B cell (primary cell): ENCODE measurements around the gene KDM7A. TPM values are rescaled to one million over a fixed set of nuclear protein-coding genes. Genes with fewer than 3 reads are reported as not detected.
A peak's percentile ranks its signal among the peaks of the same experiment; 100 is the strongest.

Experiments
- ATAC-seq: fragments of 200-7000 bp; cut with Tn5 transposase; one replicate; pipeline ENCODE4 v1.10.0; 2021; ENCODE audit warnings: low read depth, mild to moderate bottlenecking, moderate number of reproducible peaks, moderate library complexity
- CTCF ChIA-PET: fragments of 350-600 bp; sonication (Branson Sonifier 250); formaldehyde crosslinking; loops from one replicate; lab custom pipeline; 2021; ENCODE audit warnings: antibody characterized with exemption, inconsistent platforms; lab: Charles Lee
- POLR2A ChIA-PET: fragments of 350-600 bp; sonication (Branson Sonifier 250); formaldehyde crosslinking; loops from one replicate; lab custom pipeline; 2021; ENCODE audit warnings: antibody characterized with exemption; lab: Charles Lee
- DNase-seq: peaks from one replicate; pipeline ENCODE4 v3.0.0; 2013
- H2AFZ ChIP-seq: 2 replicates; pipeline ENCODE4 v1.6.1; 2012; ENCODE audit warnings: mild to moderate bottlenecking, low read depth, low read length; ENCODE audit not compliant: insufficient read depth, poor library complexity, severe bottlenecking
- H3K27ac ChIP-seq, 2 donors: 1 replicate in 1 of 2; 2 replicates in 1 of 2; pipeline ENCODE4 v1.5.1; 2012 to 2013; ENCODE audit warnings: low read length in 2 of 2, mild to moderate bottlenecking in 2 of 2, moderate library complexity in 1 of 2
- H3K27me3 ChIP-seq, 4 experiments: fragments of 200-600 bp in 1 of 4; sonication (generic) in 1 of 4; replicated peaks in 1 of 4; 1 replicate in 2 of 4; 2 replicates in 2 of 4; pipeline versions ENCODE4 v1.6.1 to v1.7.0; 2013 to 2016; ENCODE audit warnings: low read length in 3 of 4, mild to moderate bottlenecking in 2 of 4, mixed read lengths in 1 of 4, moderate library complexity in 1 of 4; ENCODE audit not compliant: insufficient read depth in 4 of 4, control insufficient read depth in 3 of 4; ENCODE audit errors: control extremely low read depth in 1 of 4
- H3K36me3 ChIP-seq, 2 experiments: replicated peaks in 1 of 2; 1 replicate in 1 of 2; 2 replicates in 1 of 2; pipeline versions ENCODE4 v1.6.1 to v1.7.1; 2013; ENCODE audit warnings: low read length in 1 of 2; ENCODE audit not compliant: insufficient read depth in 2 of 2, control insufficient read depth in 1 of 2; ENCODE audit errors: control extremely low read depth in 1 of 2, extremely low read depth in 1 of 2
- H3K4me1 ChIP-seq, 2 donors: fragments of 200-600 bp in 1 of 2; sonication (generic) in 1 of 2; 1 replicate in 1 of 2; 2 replicates in 1 of 2; pipeline versions ENCODE4 v1.5.1 to v1.6.1; 2013 to 2017; ENCODE audit warnings: low read length in 2 of 2; ENCODE audit not compliant: control insufficient read depth in 2 of 2, insufficient read depth in 2 of 2
- H3K4me2 ChIP-seq: replicated peaks from 2 replicates; pipeline ENCODE3; 2012; ENCODE audit warnings: mild to moderate bottlenecking, low read depth, low read length; ENCODE audit not compliant: poor library complexity, severe bottlenecking
- H3K4me3 ChIP-seq, 5 experiments: fragments of 200-600 bp in 1 of 5; sonication (generic) in 1 of 5; 1 replicate in 3 of 5; 2 replicates in 2 of 5; pipeline versions ENCODE4 v1.5.1 to v1.7.0; 2011 to 2016; ENCODE audit warnings: low read length in 4 of 5, mild to moderate bottlenecking in 4 of 5, low read depth in 2 of 5, control low read depth in 1 of 5, moderate library complexity in 1 of 5; ENCODE audit not compliant: insufficient read depth in 1 of 5; ENCODE audit errors: control extremely low read depth in 1 of 5, extremely low read depth in 1 of 5
- H3K79me2 ChIP-seq: fragments of 200-600 bp; sonication (generic); one replicate; pipeline ENCODE4 v1.6.0; 2016; ENCODE audit warnings: low read length; ENCODE audit not compliant: control insufficient read depth, insufficient read depth
- H3K9ac ChIP-seq: fragments of 200-600 bp; sonication (generic); 2 replicates; pipeline ENCODE4 v1.6.1; 2017; ENCODE audit warnings: mild to moderate bottlenecking, low read length, moderate library complexity
- H3K9me3 ChIP-seq, 3 donors: one replicate each; pipeline versions ENCODE4 v1.6.1 to v1.7.1; 2013; ENCODE audit warnings: low read length in 2 of 3; ENCODE audit not compliant: control insufficient read depth in 2 of 3, insufficient read depth in 1 of 3; ENCODE audit errors: control extremely low read depth in 1 of 3
- H4K20me1 ChIP-seq: 2 replicates; pipeline ENCODE4 v1.6.0; 2012; ENCODE audit warnings: mild to moderate bottlenecking, low read length; ENCODE audit not compliant: insufficient read depth, control insufficient read depth, poor library complexity, severe bottlenecking
- H3K27ac Mint-ChIP-seq: one replicate; pipeline ENCODE4 v1.8.0; 2021; ENCODE audit warnings: mixed read lengths
- H3K27me3 Mint-ChIP-seq: one replicate; pipeline ENCODE4 v1.8.0; 2021; ENCODE audit warnings: mixed read lengths
- H3K4me1 Mint-ChIP-seq: one replicate; pipeline ENCODE4 v1.8.0; 2021; ENCODE audit warnings: mixed read lengths
- H3K4me3 Mint-ChIP-seq: one replicate; pipeline ENCODE4 v1.8.0; 2021; ENCODE audit warnings: mixed read lengths
- H3K9me3 Mint-ChIP-seq: one replicate; pipeline ENCODE4 v1.8.0; 2022; ENCODE audit warnings: mixed read lengths; ENCODE audit not compliant: insufficient read depth
- CTCF ChIP-seq: fragments of 200-600 bp; IDR thresholded peaks from one replicate; pipeline ENCODE4 v1.8.0; 2022; ENCODE audit warnings: antibody characterized with exemption, mild to moderate bottlenecking
- EZH2 ChIP-seq: IDR thresholded peaks from 2 replicates; pipeline ENCODE4 v1.6.1; 2012; ENCODE audit warnings: borderline replicate concordance, low read depth, mild to moderate bottlenecking, moderate library complexity, low read length; ENCODE audit not compliant: insufficient read depth, poor library complexity, severe bottlenecking
- WGBS: methylation state at CpG from one replicate; pipeline ENCODE4 v1.1.5; 2013; ENCODE audit warnings: missing lambda C conversion rate; ENCODE audit not compliant: insufficient coverage; 5-methylcytosine and 5-hydroxymethylcytosine counted together
- intact Hi-C: fragments of 100-400 bp; cut with micrococcal nuclease; formaldehyde crosslinking; loops from one replicate; pipeline ENCODE4 v1.10.0; 2022
- polyA plus RNA-seq: library from polyadenylated mRNA; depleted of rRNA; stranded (reverse); fragments of >200 nt; gene quantifications from 2 replicates; pipeline ENCODE4 v1.2.3, GENCODE V29; 2012
- total RNA-seq, 2 donors: library from RNA; stranded (reverse); fragments of 120-200 nt in 1 of 2; gene quantifications; 1 replicate in 1 of 2; 2 replicates in 1 of 2; pipeline versions ENCODE4 v1.2.3 to v1.2.4, GENCODE V29; 2013 to 2022

KDM7A gene
- total and polyA plus RNA-seq, 2 donors (not counting 1 experiment from before 2014, with no cell fraction given), result 16.1 to 50.8 TPM

- POLR2A ChIA-PET, result no interaction called here
- no peaks in the 10 kb centered on the region for H3K27me3 ChIP-seq
- Mint-ChIP-seq H3K27ac (no peak overlapping the region), H3K9me3 (peaks cover 11% of the 10 kb centered on the region), H3K27me3 (no peaks in the 10 kb centered on the region), H3K4me1 (peaks cover 6% of the 10 kb centered on the region), H3K4me3 (no peak overlapping the region)
- no peak overlapping the region for H2AFZ ChIP-seq
- intact Hi-C loops, result no loop called here
- ATAC-seq (no peak), DNase-seq (no peak)
- no CpG with 5 or more reads among the region's 2 CpGs for WGBS
- H3K36me3 ChIP-seq, result no peaks in the 10 kb centered on the region
- CTCF ChIA-PET, result no interaction called here
- H4K20me1 ChIP-seq, result no peaks in the 10 kb centered on the region
- no peak overlapping the region for H3K4me3 ChIP-seq
- H3K9ac ChIP-seq, result no peak overlapping the region
- H3K4me1 ChIP-seq, result peaks cover 5 to 8% of the 10 kb centered on the region in 2 donors
- peaks cover 6 to 21% (median 10%) of the 10 kb centered on the region in 3 donors for H3K9me3 ChIP-seq
- H3K79me2 ChIP-seq, result peaks cover 3% of the 10 kb centered on the region
- H3K4me2 ChIP-seq, result no peak overlapping the region
- H3K27ac ChIP-seq, result no peak overlapping the region
- TF ChIP-seq CTCF (no peak), EZH2 (no peak)
Measured at GRCh38 chr7:140067052-140067451, 109.7 kb downstream of the KDM7A start.

GRCh38 chr7:140062528-140063299, 114.1 kb downstream of the KDM7A start, which contains the start of gene PARP12:
TSS of gene PARP12 (minus strand) at chr7:140062951. CDS start at chr7:140062847, 104 bp downstream.
- Histone ChIP-seq H3K4me1 (peaks cover 32 to 38% of the 10 kb centered on the region in 2 donors), H3K9ac (peak within 1 kb of the TSS; percentile 86), H2AFZ (peak within 1 kb of the TSS; percentile 94), H3K27ac (peak within 1 kb of the TSS; percentile 86 to 93), H3K4me2 (peak within 1 kb of the TSS; percentile 95), H3K9me3 (peaks cover 3 to 21% (median 10%) of the 10 kb centered on the region in 3 donors), H3K27me3 (no peaks in the 10 kb centered on the region), H3K4me3 (peak within 1 kb of the TSS; percentile 67 to 89 (median 84)), H4K20me1 (peaks cover 31% of the 10 kb centered on the region), H3K36me3 (peaks cover 0 to 7% of the 10 kb centered on the region in 2 experiments), H3K79me2 (peaks cover 47% of the 10 kb centered on the region)
- TF ChIP-seq EZH2, result no peak
- TF ChIP-seq CTCF, result no peak
- Mint-ChIP-seq H3K4me3 (peak within 1 kb of the TSS; percentile 98), H3K27me3 (no peaks in the 10 kb centered on the region), H3K27ac (peak within 1 kb of the TSS; percentile 99), H3K4me1 (peaks cover 43% of the 10 kb centered on the region), H3K9me3 (peaks cover 11% of the 10 kb centered on the region)
- CTCF ChIA-PET, result interaction anchor here (0.8 to 2.0 kb wide), 6 partner anchors 9 to 417 kb away, joined by 3 to 6 read pairs (median 4); partner anchors contain the start of gene KDM7A
- POLR2A ChIA-PET, result interaction anchor here (0.9 to 1.5 kb wide), 4 partner anchors 23 to 127 kb away, joined by 3 to 7 read pairs (median 4); partner anchors contain the start of gene KDM7A
- WGBS, result under 1% methylated on average over 106 of the region's 106 CpGs
- DNase-seq, result peak; percentile 96
- intact Hi-C loops, result loop anchor here (1.0 to 5.0 kb wide), 9 partner anchors 9 to 862 kb away; partner anchors contain the start of genes BRAF, FMC1 and MKRN1
- peak; percentile 86 for ATAC-seq
